ENCODE results near the gene LUZP2.

Gene LUZP2

DNA sequence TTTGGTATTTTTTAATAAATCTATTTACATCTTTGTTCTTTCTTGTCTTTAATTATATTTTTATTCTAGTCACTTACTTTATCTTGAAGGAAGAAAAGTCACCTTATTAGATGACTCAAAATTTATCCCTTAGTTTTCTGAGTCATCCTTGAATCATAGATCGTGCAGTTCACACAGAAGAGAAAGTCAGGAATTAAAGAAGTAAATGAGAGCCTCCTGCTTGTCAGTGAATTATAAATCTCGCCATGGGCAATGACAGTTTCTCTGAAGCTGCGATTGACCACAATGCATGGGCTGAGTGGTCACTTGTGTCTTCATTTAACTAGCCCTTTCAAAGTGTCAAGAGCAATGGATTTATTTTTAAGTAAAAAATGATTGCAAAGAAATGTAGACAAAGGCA, 91.2 kb downstream of the LUZP2 start:
- Mint-ChIP-seq H3K4me1 (no peaks in the 10 kb centered on the region), H3K27ac (no peak overlapping the region), H3K9me3 (no peaks in the 10 kb centered on the region), H3K36me3 (ENCODE audit: low read depth) (no peaks in the 10 kb centered on the region), H3K4me3 (no peak overlapping the region), H3K27me3 (ENCODE audit: low read depth) (no peaks in the 10 kb centered on the region)
- TF ChIP-seq, protein P1, sequence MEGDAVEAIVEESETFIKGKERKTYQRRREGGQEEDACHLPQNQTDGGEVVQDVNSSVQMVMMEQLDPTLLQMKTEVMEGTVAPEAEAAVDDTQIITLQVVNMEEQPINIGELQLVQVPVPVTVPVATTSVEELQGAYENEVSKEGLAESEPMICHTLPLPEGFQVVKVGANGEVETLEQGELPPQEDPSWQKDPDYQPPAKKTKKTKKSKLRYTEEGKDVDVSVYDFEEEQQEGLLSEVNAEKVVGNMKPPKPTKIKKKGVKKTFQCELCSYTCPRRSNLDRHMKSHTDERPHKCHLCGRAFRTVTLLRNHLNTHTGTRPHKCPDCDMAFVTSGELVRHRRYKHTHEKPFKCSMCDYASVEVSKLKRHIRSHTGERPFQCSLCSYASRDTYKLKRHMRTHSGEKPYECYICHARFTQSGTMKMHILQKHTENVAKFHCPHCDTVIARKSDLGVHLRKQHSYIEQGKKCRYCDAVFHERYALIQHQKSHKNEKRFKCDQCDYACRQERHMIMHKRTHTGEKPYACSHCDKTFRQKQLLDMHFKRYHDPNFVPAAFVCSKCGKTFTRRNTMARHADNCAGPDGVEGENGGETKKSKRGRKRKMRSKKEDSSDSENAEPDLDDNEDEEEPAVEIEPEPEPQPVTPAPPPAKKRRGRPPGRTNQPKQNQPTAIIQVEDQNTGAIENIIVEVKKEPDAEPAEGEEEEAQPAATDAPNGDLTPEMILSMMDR (IDR thresholded peaks at IDR 0.05; ENCODE audit: unreplicated experiment in 3 of 3), result no peak

DNA sequence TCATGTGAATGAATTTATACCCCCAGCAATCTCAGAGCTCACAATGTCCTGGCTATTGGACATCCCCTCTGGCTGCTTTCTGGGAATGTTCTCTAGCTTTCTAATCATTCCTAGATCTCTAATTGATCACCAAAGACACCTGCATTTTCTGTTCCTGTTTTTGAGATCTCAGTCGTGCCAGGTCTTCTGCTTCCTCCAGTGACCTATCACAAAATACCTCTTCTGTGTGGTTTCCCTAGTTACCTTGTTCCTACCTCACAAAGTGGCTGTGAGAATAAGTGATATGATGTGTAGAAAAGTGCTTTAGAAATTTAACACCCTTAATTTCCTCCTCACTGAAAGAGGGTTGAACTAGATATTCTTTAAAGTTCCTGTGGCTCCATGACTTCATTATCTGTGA, 92.2 kb downstream of the LUZP2 start:
- no peaks in the 10 kb centered on the region for H3K27me3 Mint-ChIP-seq (ENCODE audit: low read depth)
- H3K9me3 Mint-ChIP-seq, result no peaks in the 10 kb centered on the region
- H3K4me3 Mint-ChIP-seq, result no peak overlapping the region

DNA sequence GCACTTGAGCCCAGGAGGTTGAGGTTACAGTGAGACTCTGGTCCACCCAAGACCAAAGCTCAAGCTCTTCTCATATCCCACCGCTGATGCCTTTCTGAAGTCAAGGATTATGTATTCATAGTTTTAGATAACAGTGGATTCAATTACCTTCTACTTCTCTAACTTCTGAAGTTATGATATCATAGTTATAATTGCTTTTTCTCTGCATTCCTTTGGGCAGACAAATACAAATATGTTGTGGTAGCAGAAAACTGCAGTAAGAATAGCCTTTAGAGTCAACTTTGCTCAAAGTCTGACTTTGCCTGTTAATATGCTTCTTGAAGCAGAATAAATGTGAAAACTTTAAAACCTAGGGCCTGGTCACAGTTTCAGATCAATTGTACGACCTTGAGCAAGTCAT, 94.4 kb downstream of the LUZP2 start:
- no peaks in the 10 kb centered on the region for H3K27me3 Mint-ChIP-seq (ENCODE audit: low read depth)
- no peaks in the 10 kb centered on the region for H3K9me3 Mint-ChIP-seq
- H3K36me3 Mint-ChIP-seq (ENCODE audit: low read depth), result no peaks in the 10 kb centered on the region
- H3K4me1 Mint-ChIP-seq, result no peaks in the 10 kb centered on the region
- TF ChIP-seq, protein P1 (IDR thresholded peaks at IDR 0.05; ENCODE audit: unreplicated experiment in 3 of 3), result no peak
- H3K27ac Mint-ChIP-seq, result no peak overlapping the region
- H3K4me3 Mint-ChIP-seq, result no peak overlapping the region

More for the DNA sequence above, 92.2 kb downstream of the LUZP2 start:
- Mint-ChIP-seq H3K4me1 (no peaks in the 10 kb centered on the region), H3K27ac (no peak overlapping the region), H3K36me3 (ENCODE audit: low read depth) (no peaks in the 10 kb centered on the region)
- TF ChIP-seq, protein P1 (IDR thresholded peaks at IDR 0.05; ENCODE audit: unreplicated experiment in 3 of 3), result no peak

DNA sequence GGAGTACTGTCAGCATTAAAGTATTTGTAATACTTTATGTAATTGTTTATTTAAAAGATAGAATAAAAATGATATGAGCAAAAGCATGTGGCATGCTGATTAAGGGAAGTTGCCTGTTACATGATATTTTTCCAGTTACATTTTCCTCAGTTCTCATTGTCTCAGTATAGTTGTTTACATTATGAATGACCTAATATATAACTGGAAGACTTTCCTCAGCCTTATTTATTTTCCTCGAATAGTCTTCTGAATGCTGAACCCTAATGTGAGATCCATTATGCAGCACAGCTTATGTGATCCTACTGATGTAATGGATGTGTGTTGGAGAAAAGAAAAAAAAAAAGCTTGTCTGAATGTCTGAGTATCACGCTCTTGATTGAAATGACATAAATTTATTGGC, 95.5 kb downstream of the LUZP2 start:
- no peak overlapping the region for H3K4me3 Mint-ChIP-seq
- H3K4me1 Mint-ChIP-seq, result no peaks in the 10 kb centered on the region
- H3K27me3 Mint-ChIP-seq (ENCODE audit: low read depth), result no peaks in the 10 kb centered on the region
- no peak overlapping the region for H3K27ac Mint-ChIP-seq
- no peaks in the 10 kb centered on the region for H3K9me3 Mint-ChIP-seq
- TF ChIP-seq, protein P1 (IDR thresholded peaks at IDR 0.05; ENCODE audit: unreplicated experiment in 3 of 3), result no peak
- no peaks in the 10 kb centered on the region for H3K36me3 Mint-ChIP-seq (ENCODE audit: low read depth)

DNA sequence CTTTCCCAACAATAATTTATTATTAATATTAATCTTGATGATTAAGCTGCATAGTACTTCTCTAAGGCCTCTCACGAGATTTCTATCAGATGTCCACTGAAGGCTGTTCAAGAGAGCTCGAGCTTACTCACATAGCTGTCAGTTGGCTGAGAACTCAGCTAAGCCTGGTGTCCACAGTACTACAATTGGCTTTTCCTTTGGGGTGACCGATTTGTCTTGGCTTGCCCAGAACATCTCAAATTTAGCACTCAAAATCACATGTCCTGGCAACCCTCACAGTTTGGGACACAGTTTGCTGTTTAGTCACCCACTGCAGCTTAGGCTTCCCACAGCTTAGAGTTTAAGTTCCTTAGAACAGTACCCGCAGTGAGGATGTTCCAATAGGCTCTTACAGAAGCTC, 96.5 kb downstream of the LUZP2 start:
- no peaks in the 10 kb centered on the region for H3K9me3 Mint-ChIP-seq
- no peak overlapping the region for H3K27ac Mint-ChIP-seq
- no peaks in the 10 kb centered on the region for H3K4me1 Mint-ChIP-seq
- no peaks in the 10 kb centered on the region for H3K27me3 Mint-ChIP-seq (ENCODE audit: low read depth)
- no peak overlapping the region for H3K4me3 Mint-ChIP-seq
- no peaks in the 10 kb centered on the region for H3K36me3 Mint-ChIP-seq (ENCODE audit: low read depth)
- TF ChIP-seq, protein P1 (IDR thresholded peaks at IDR 0.05; ENCODE audit: unreplicated experiment in 3 of 3), result no peak

DNA sequence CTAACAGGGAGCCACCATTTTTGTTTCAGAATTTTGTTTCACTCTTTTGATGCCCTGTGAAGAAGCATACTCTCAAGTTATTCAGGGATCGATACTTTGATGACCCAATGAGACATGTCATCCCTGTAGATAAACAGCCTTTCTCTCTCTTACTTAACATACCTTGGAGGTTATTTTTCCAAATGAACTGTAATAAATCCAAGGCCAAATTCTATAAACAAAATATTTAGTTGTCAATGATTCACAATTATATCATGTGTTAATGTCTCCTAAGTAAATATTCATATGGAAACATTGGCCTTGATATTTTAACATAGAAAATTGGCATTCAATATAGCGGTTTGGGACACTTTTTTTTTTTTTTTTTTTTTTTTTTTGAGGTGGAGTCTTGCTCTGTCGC, 97.5 kb downstream of the LUZP2 start:
- Mint-ChIP-seq H3K9me3 (no peaks in the 10 kb centered on the region), H3K27me3 (ENCODE audit: low read depth) (no peaks in the 10 kb centered on the region), H3K27ac (no peak overlapping the region), H3K4me1 (no peaks in the 10 kb centered on the region), H3K36me3 (ENCODE audit: low read depth) (no peaks in the 10 kb centered on the region), H3K4me3 (no peak overlapping the region)
- TF ChIP-seq, protein P1 (IDR thresholded peaks at IDR 0.05; ENCODE audit: unreplicated experiment in 3 of 3), result no peak
